ENCODE measurements around the gene CREG2.

CREG2 gene

DNA sequence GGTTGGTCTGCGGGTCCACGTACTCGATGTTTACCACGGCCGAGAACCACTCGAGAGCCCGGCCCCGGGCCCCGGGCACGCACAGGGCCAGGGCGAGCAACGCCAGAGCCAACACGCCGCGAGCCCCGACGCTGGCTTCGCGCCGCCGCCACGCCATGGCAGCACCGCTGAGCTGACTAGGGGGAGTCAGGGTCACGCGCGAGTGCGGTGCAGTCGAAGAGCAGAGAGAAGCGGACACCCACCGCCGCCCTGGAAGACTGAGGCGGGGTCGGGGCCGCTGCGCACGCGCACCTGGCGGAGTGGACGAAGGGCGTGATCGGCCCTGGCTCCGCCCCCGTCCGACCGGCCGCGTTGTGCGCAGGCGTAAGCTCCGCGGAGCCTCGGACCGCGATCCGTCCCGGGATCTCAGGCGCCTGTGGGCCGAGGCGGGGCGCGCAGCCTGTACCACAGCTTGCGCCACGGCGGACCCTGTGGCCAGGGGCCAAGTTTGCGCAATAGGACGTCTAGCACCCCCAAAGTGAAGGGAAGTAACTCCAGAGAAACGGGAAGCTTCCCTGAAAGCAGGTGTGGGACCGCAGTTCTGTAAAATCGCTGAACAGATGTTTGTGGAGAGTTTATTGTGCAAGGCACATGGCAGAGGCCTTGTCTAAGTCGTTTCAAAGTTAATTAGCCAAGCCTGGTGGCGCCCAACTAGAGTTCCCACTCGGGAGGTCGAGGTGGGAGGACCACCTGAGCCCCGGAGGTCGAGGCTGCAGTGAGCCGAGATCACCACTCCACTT is 78.7 kb downstream of the CREG2 start, which contains the start of gene RNF149:
Gene RNF149, minus strand, starts transcription at position 270 of the 779 bp plus-strand sequence. Its CDS starts 113 bp downstream, at position 157.
- Mint-ChIP-seq H3K27me3 (no peaks in the 10 kb centered on the region), H3K9me3 (no peaks in the 10 kb centered on the region), H3K36me3 (peaks cover 4 to 5% of the 10 kb centered on the region in 2 donors), H3K27ac (peak within 1 kb of the TSS; percentile 94), H3K4me1 (peaks cover 27 to 55% of the 10 kb centered on the region in 2 donors), H3K4me3 (peak within 1 kb of the TSS; percentile 86 to 95)
- ATAC-seq (replicated peaks) (peak; percentile 81 to 86), DNase-seq (peak; percentile 86)

DNA sequence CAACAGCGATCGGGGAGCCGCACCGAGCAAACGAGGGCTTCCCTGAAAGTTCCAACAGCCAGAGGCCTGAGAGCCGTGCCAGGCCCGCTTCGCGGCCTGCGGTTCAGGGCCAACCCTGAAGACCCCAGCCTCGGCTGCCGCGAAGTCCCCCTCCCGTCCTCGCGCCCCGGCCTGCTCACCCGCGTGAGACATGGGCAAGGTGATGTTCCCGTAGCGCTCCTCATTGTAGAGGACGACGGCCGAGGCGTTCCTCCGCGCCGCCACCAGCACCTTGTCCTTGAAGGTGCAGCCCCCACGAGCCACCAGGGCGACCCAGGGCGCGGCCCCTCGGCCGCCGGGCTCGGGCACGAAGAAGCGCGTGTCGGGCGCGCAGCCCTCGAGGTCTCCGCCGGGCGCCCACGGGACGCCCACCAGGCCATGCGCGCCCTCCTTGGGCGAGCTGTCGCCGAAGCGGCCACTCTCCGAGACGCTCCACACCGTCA is 79.3 kb downstream of the CREG2 start:
- ATAC-seq (replicated peaks), result peak; percentile 30 to 33

GRCh38 chr2:101307503-101307902 is 79.8 kb downstream of the CREG2 start:
- ATAC-seq (replicated peaks), result no peak

More for the DNA sequence above, 79.3 kb downstream of the CREG2 start:
- Mint-ChIP-seq H3K9me3 (no peaks in the 10 kb centered on the region), H3K4me1 (peaks cover 27 to 55% of the 10 kb centered on the region in 2 donors), H3K4me3 (peak overlapping the region; percentile 86 to 95), H3K27me3 (no peaks in the 10 kb centered on the region), H3K27ac (peak overlapping the region; percentile 94), H3K36me3 (peaks cover 4 to 5% of the 10 kb centered on the region in 2 donors)
- no peak for DNase-seq

GRCh38 chr2:101306410-101306809 is 80.9 kb downstream of the CREG2 start:
- H3K27me3 Mint-ChIP-seq, result no peaks in the 10 kb centered on the region
- peaks cover 30 to 56% of the 10 kb centered on the region in 2 donors for H3K4me1 Mint-ChIP-seq
- H3K27ac Mint-ChIP-seq, result peak overlapping the region; percentile 81
- peak overlapping the region; percentile 86 to 95 for H3K4me3 Mint-ChIP-seq
- DNase-seq (no peak), ATAC-seq (replicated peaks) (no peak)
- no peaks in the 10 kb centered on the region for H3K9me3 Mint-ChIP-seq
- H3K36me3 Mint-ChIP-seq, result peaks cover 5 to 11% of the 10 kb centered on the region in 2 donors

More at GRCh38 chr2:101307503-101307902, 79.8 kb downstream of the CREG2 start:
- DNase-seq, result no peak
- no peaks in the 10 kb centered on the region for H3K9me3 Mint-ChIP-seq
- H3K4me3 Mint-ChIP-seq, result peak overlapping the region; percentile 86 to 95
- H3K27me3 Mint-ChIP-seq, result no peaks in the 10 kb centered on the region
- H3K27ac Mint-ChIP-seq, result peak overlapping the region; percentile 81
- peaks cover 28 to 57% of the 10 kb centered on the region in 2 donors for H3K4me1 Mint-ChIP-seq
- H3K36me3 Mint-ChIP-seq, result peaks cover 5 to 7% of the 10 kb centered on the region in 2 donors

GRCh38 chr2:101305492-101306078 is 81.7 kb downstream of the CREG2 start:
- peak overlapping the region; percentile 69 for H3K27ac Mint-ChIP-seq
- no peak for ATAC-seq (replicated peaks)
- DNase-seq, result no peak
- peaks cover 5 to 11% of the 10 kb centered on the region in 2 donors for H3K36me3 Mint-ChIP-seq
- no peak overlapping the region for H3K4me3 Mint-ChIP-seq
- peaks cover 26 to 53% of the 10 kb centered on the region in 2 donors for H3K4me1 Mint-ChIP-seq
- no peaks in the 10 kb centered on the region for H3K27me3 Mint-ChIP-seq
- no peaks in the 10 kb centered on the region for H3K9me3 Mint-ChIP-seq

DNA sequence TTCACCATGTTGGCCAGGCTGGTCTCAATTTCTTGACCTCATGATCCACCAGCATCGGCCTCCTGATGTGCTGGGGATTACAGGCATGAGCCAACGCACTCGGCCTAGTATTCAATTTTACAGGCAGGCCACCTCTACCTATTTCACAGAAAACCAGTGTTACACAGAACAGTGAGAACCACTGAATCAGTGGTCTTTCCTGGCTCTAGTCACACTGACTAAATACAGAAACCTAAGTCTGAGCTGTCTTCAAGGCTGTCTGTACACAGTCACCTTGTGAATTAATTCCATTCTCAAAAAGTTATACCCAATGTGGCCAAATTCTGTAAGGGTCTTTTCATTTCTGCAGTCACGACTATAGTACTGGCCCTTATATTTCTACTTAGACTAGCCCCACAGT is 82.3 kb downstream of the CREG2 start:
- DNase-seq, result no peak
- H3K9me3 Mint-ChIP-seq, result no peaks in the 10 kb centered on the region
- H3K27ac Mint-ChIP-seq, result no peak overlapping the region
- no peaks in the 10 kb centered on the region for H3K27me3 Mint-ChIP-seq
- H3K4me1 Mint-ChIP-seq, result peaks cover 27 to 56% of the 10 kb centered on the region in 2 donors
- no peak for ATAC-seq (replicated peaks)
- peaks cover 5 to 11% of the 10 kb centered on the region in 2 donors for H3K36me3 Mint-ChIP-seq
- H3K4me3 Mint-ChIP-seq, result no peak overlapping the region

DNA sequence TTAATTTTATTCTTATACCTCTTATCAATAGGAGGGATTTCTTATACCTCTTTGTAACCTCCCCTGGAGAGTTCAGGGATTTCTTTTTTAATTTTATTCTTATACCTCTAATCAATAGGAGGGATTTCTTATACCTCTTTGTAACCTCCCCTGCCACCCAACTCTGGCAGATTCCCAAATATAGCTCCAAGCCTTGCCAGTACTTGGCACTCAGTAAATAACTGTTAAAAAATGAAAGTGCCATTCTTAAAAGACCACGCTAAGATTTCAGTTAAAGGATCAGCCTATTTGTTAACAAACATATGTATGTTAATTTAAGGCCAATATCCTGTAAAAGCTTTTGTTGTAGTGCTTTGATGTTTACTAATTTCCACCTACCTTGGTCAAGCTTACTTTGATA is 83.6 kb downstream of the CREG2 start:
- Mint-ChIP-seq H3K36me3 (peaks cover 8 to 11% of the 10 kb centered on the region in 2 donors), H3K9me3 (no peaks in the 10 kb centered on the region), H3K27ac (no peak overlapping the region), H3K4me3 (no peak overlapping the region), H3K27me3 (no peaks in the 10 kb centered on the region), H3K4me1 (peaks cover 34 to 63% of the 10 kb centered on the region in 2 donors)
- DNase-seq (no peak), ATAC-seq (replicated peaks) (no peak)

DNA sequence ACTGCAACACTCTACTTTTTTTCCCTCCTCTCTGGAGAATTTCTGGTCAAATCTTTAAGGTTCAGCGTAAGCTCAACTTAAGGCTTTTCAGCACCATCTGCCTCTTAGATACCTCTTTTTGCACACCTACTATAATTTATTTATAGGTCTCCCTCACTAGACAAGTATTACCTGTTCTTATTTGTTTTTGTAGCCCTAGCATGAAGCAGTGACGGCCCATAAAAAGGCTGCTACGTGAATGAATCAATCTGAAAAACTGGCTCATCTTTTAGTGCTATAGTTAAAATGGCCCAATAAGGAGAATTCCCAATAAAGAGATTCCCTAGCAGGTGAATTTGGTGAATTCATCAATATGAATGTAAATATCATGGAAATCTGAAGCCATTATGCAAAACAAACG is 85.3 kb downstream of the CREG2 start:
- ATAC-seq (replicated peaks) (no peak), DNase-seq (no peak)
- Mint-ChIP-seq H3K9me3 (no peaks in the 10 kb centered on the region), H3K27ac (no peak overlapping the region), H3K36me3 (peaks cover 14 to 16% of the 10 kb centered on the region in 2 donors), H3K4me3 (no peak overlapping the region), H3K4me1 (peaks cover 29 to 56% of the 10 kb centered on the region in 2 donors), H3K27me3 (no peaks in the 10 kb centered on the region)

GRCh38 chr2:101300836-101301235 is 86.5 kb downstream of the CREG2 start:
- ATAC-seq (replicated peaks) (no peak), DNase-seq (no peak)
- Mint-ChIP-seq H3K27me3 (no peaks in the 10 kb centered on the region), H3K27ac (no peak overlapping the region), H3K4me1 (peaks cover 23 to 48% of the 10 kb centered on the region in 2 donors), H3K36me3 (peaks cover 13 to 19% of the 10 kb centered on the region in 2 donors), H3K9me3 (no peaks in the 10 kb centered on the region), H3K4me3 (no peak overlapping the region)

- H3K27me3 Mint-ChIP-seq, result no peaks in the 10 kb centered on the region
- H3K4me3 Mint-ChIP-seq, result no peak overlapping the region
- H3K9me3 Mint-ChIP-seq, result no peaks in the 10 kb centered on the region
- DNase-seq, result no peak
- ATAC-seq (replicated peaks), result peak in 1 of 2 donors; percentile 46
- H3K4me1 Mint-ChIP-seq, result peaks cover 16 to 42% of the 10 kb centered on the region in 2 donors
- no peak overlapping the region for H3K27ac Mint-ChIP-seq
- H3K36me3 Mint-ChIP-seq, result peaks cover 10 to 19% of the 10 kb centered on the region in 2 donors
Observed at GRCh38 chr2:101300164-101300563, 87.1 kb downstream of the CREG2 start.

GRCh38 chr2:101299604-101300003 is 87.7 kb downstream of the CREG2 start:
- no peak for ATAC-seq (replicated peaks)
- peaks cover 10 to 20% of the 10 kb centered on the region in 2 donors for H3K36me3 Mint-ChIP-seq
- no peaks in the 10 kb centered on the region for H3K9me3 Mint-ChIP-seq
- peak overlapping the region; percentile 1 for H3K27ac Mint-ChIP-seq
- no peak overlapping the region for H3K4me3 Mint-ChIP-seq
- no peak for DNase-seq
- H3K4me1 Mint-ChIP-seq, result peaks cover 16 to 41% of the 10 kb centered on the region in 2 donors
- H3K27me3 Mint-ChIP-seq, result no peaks in the 10 kb centered on the region

- no peaks in the 10 kb centered on the region for H3K27me3 Mint-ChIP-seq
- no peak overlapping the region for H3K27ac Mint-ChIP-seq
- ATAC-seq (replicated peaks) (no peak), DNase-seq (no peak)
- peaks cover 14 to 31% of the 10 kb centered on the region in 2 donors for H3K4me1 Mint-ChIP-seq
- no peaks in the 10 kb centered on the region for H3K9me3 Mint-ChIP-seq
- no peak overlapping the region for H3K4me3 Mint-ChIP-seq
- peaks cover 13 to 20% of the 10 kb centered on the region in 2 donors for H3K36me3 Mint-ChIP-seq
Observed at GRCh38 chr2:101297383-101297782, 89.9 kb downstream of the CREG2 start.

GRCh38 chr2:101296371-101296770 is 90.9 kb downstream of the CREG2 start:
- no peaks in the 10 kb centered on the region for H3K9me3 Mint-ChIP-seq
- ATAC-seq (replicated peaks) (no peak), DNase-seq (no peak)
- no peak overlapping the region for H3K4me3 Mint-ChIP-seq
- H3K36me3 Mint-ChIP-seq, result peaks cover 13 to 16% of the 10 kb centered on the region in 2 donors
- H3K27ac Mint-ChIP-seq, result no peak overlapping the region
- peaks cover 11 to 30% of the 10 kb centered on the region in 2 donors for H3K4me1 Mint-ChIP-seq
- H3K27me3 Mint-ChIP-seq, result no peaks in the 10 kb centered on the region

- ATAC-seq (replicated peaks), result no peak
- Mint-ChIP-seq H3K27ac (no peak overlapping the region), H3K9me3 (no peaks in the 10 kb centered on the region), H3K4me1 (peaks cover 11 to 27% of the 10 kb centered on the region in 2 donors), H3K27me3 (no peaks in the 10 kb centered on the region), H3K4me3 (no peak overlapping the region), H3K36me3 (peaks cover 13 to 16% of the 10 kb centered on the region in 2 donors)
- no peak for DNase-seq
Observed at GRCh38 chr2:101295895-101296294, 91.4 kb downstream of the CREG2 start.

Measured in stimulated activated naive B cell treated with anti-CD40 and anti-IgM and Interleukin-4, amounts not matched to agents 10 μg/mL and 1 μg/mL and 100 μg/mL, for 72 hours (primary cell).